ENCODE results near the gene DCTN5.
"Not testable (repeated sequence)": the region's sequence is repeated elsewhere in the genome, so short reads cannot be mapped to it uniquely, and the experiment has no call there.

Gene DCTN5

GRCh38 chr16:23694644-23695373 lies 53.5 kb downstream of the DCTN5 start:
- DNase-seq = no peak

GRCh38 chr16:23695756-23696155 lies 54.5 kb downstream of the DCTN5 start:
- DNase-seq = no peak

- peak; percentile 10 to 31 for DNase-seq
Measured at GRCh38 chr16:23699100-23699499, 57.8 kb downstream of the DCTN5 start.

GRCh38 chr16:23700093-23700492 lies 58.8 kb downstream of the DCTN5 start:
- no peak for DNase-seq

GRCh38 chr16:23700509-23700908 lies 59.2 kb downstream of the DCTN5 start:
- no peak for DNase-seq

- DNase-seq = no peak
Measured at GRCh38 chr16:23701045-23701444, 59.8 kb downstream of the DCTN5 start.

- DNase-seq = no peak
Measured at GRCh38 chr16:23702951-23703350, 61.7 kb downstream of the DCTN5 start.

- no peak for DNase-seq
Measured at GRCh38 chr16:23704772-23705516, 63.7 kb downstream of the DCTN5 start.

GRCh38 chr16:23705517-23705902 lies 64.2 kb downstream of the DCTN5 start:
- DNase-seq = no peak

GRCh38 chr16:23706439-23706838 lies 65.2 kb downstream of the DCTN5 start:
- DNase-seq = no peak

GRCh38 chr16:23709536-23709935 lies 68.3 kb downstream of the DCTN5 start:
- DNase-seq = no peak

GRCh38 chr16:23710008-23710407 lies 68.7 kb downstream of the DCTN5 start:
- no peak for DNase-seq

- DNase-seq = no peak
Measured at GRCh38 chr16:23710504-23710903, 69.2 kb downstream of the DCTN5 start.

- no peak for DNase-seq
Measured at GRCh38 chr16:23711785-23712184, 70.5 kb downstream of the DCTN5 start.

- DNase-seq = no peak
Measured at GRCh38 chr16:23712976-23713375, 71.7 kb downstream of the DCTN5 start, which contains the start of gene ERN2. Gene ERN2 (minus strand): TSS chr16:23713222. CDS start chr16:23713187, 35 bp downstream.

GRCh38 chr16:23716484-23716883 lies 75.2 kb downstream of the DCTN5 start:
- no peak for DNase-seq

GRCh38 chr16:23722613-23723240 lies 81.5 kb downstream of the DCTN5 start:
- not testable (repeated sequence) for DNase-seq

GRCh38 chr16:23724096-23724784 lies 83.0 kb downstream of the DCTN5 start:
- DNase-seq = no peak

- DNase-seq = no peak
Measured at GRCh38 chr16:23724785-23725131, 83.5 kb downstream of the DCTN5 start.

GRCh38 chr16:23726710-23727109 lies 85.4 kb downstream of the DCTN5 start:
- no peak for DNase-seq
